Neural crest cell (in vitro differentiated cells): ENCODE measurements around the gene CWC27. TPM values are rescaled to one million over a fixed set of nuclear protein-coding genes. Genes with fewer than 3 reads are reported as not detected.

Experiments used
- DNase-seq: peaks from one replicate; pipeline ENCODE4 v3.0.0; 2021; ENCODE audit warnings: low read depth, mixed read lengths, low spot score
- H3K27ac Mint-ChIP-seq: one replicate; pipeline ENCODE4 v1.8.0; 2021; ENCODE audit warnings: mild to moderate bottlenecking, mixed read lengths; ENCODE audit not compliant: unreplicated experiment
- H3K27me3 Mint-ChIP-seq: 2 replicates; pipeline ENCODE4 v1.8.0; 2021; ENCODE audit warnings: low read depth, mild to moderate bottlenecking, mixed read lengths
- H3K36me3 Mint-ChIP-seq: 2 replicates; pipeline ENCODE4 v1.8.0; 2021; ENCODE audit warnings: low read depth, mild to moderate bottlenecking, mixed read lengths
- H3K4me1 Mint-ChIP-seq: 2 replicates; pipeline ENCODE4 v1.8.0; 2021; ENCODE audit warnings: mixed read lengths
- H3K4me3 Mint-ChIP-seq: one replicate; pipeline ENCODE4 v1.8.0; 2021; ENCODE audit warnings: mild to moderate bottlenecking, mixed read lengths
- H3K9me3 Mint-ChIP-seq: 2 replicates; pipeline ENCODE4 v1.8.0; 2021; ENCODE audit warnings: mixed read lengths
- CTCF ChIP-seq: fragments of 200-600 bp; sonication (generic); conservative IDR thresholded peaks from 2 replicates; pipeline ENCODE4 v1.5.0; 2021; ENCODE audit warnings: antibody characterized with exemption, mild to moderate bottlenecking
- total RNA-seq: library from RNA; stranded (reverse); gene quantifications from 2 replicates; pipeline ENCODE4 v1.2.1, GENCODE V29; 2021

The CWC27 gene
- total RNA-seq, 1 donor from 2014 or later, result 29.4 TPM

GRCh38 chr5:64914396-64914795, 145.7 kb downstream of the CWC27 start:
- peaks cover 24% of the 10 kb centered on the region for H3K36me3 Mint-ChIP-seq
- no peak for DNase-seq
- H3K9me3 Mint-ChIP-seq, result peaks cover 1% of the 10 kb centered on the region
- no peak overlapping the region for H3K27ac Mint-ChIP-seq
- no peak for TF ChIP-seq CTCF
- H3K4me3 Mint-ChIP-seq, result no peak overlapping the region
- H3K27me3 Mint-ChIP-seq, result no peaks in the 10 kb centered on the region
- no peaks in the 10 kb centered on the region for H3K4me1 Mint-ChIP-seq

- H3K27me3 Mint-ChIP-seq, result no peaks in the 10 kb centered on the region
- H3K27ac Mint-ChIP-seq, result no peak overlapping the region
- no peak for DNase-seq
- H3K9me3 Mint-ChIP-seq, result peaks cover 18% of the 10 kb centered on the region
- H3K4me1 Mint-ChIP-seq, result no peaks in the 10 kb centered on the region
- no peak overlapping the region for H3K4me3 Mint-ChIP-seq
- no peak for TF ChIP-seq CTCF
- H3K36me3 Mint-ChIP-seq, result peaks cover 28% of the 10 kb centered on the region
Measured at GRCh38 chr5:64918083-64918482, 149.4 kb downstream of the CWC27 start.

GRCh38 chr5:64921386-64921785, 152.7 kb downstream of the CWC27 start:
- Mint-ChIP-seq H3K4me3 (no peak overlapping the region), H3K27me3 (no peaks in the 10 kb centered on the region), H3K27ac (no peak overlapping the region), H3K4me1 (no peaks in the 10 kb centered on the region), H3K9me3 (peaks cover 18% of the 10 kb centered on the region), H3K36me3 (peaks cover 28% of the 10 kb centered on the region)
- no peak for DNase-seq
- no peak for TF ChIP-seq CTCF

GRCh38 chr5:64923151-64923685, 154.5 kb downstream of the CWC27 start:
- Mint-ChIP-seq H3K4me3 (no peak overlapping the region), H3K4me1 (no peaks in the 10 kb centered on the region), H3K9me3 (peaks cover 18% of the 10 kb centered on the region), H3K27ac (no peak overlapping the region), H3K27me3 (no peaks in the 10 kb centered on the region), H3K36me3 (peaks cover 24% of the 10 kb centered on the region)
- DNase-seq, result no peak
- TF ChIP-seq CTCF, result no peak

GRCh38 chr5:64925123-64925522, 156.4 kb downstream of the CWC27 start:
- Mint-ChIP-seq H3K4me3 (no peak overlapping the region), H3K27ac (no peak overlapping the region), H3K4me1 (no peaks in the 10 kb centered on the region), H3K36me3 (peaks cover 19% of the 10 kb centered on the region), H3K9me3 (peaks cover 15% of the 10 kb centered on the region), H3K27me3 (no peaks in the 10 kb centered on the region)
- DNase-seq, result no peak
- TF ChIP-seq CTCF, result no peak
